Kidney (tissue), 14 donors: Measurements from ENCODE around the gene KCNH2. TPM values are rescaled to one million over a fixed set of nuclear protein-coding genes. Genes with fewer than 3 reads are reported as not detected.
A peak's percentile ranks its signal among the peaks of the same experiment; 100 is the strongest.

ENCODE experiments used
- DNase-seq, 5 donors: peaks; one replicate each; pipeline ENCODE4 v3.0.0-alpha.2; 2013 to 2020
- FAIRE-seq: peaks from 2 replicates; lab custom pipeline; 2012; peaks lifted over from hg19 to GRCh38; lab: Jason Lieb, UNC
- H3K27ac ChIP-seq, 2 donors: one replicate each; pipeline ENCODE4 v1.7.0; 2013; ENCODE audit warnings: low read depth in 2 of 2, low read length in 2 of 2, inconsistent platforms in 1 of 2
- H3K27me3 ChIP-seq: one replicate; pipeline ENCODE4 v1.7.1; 2013; ENCODE audit warnings: low read length, inconsistent platforms; ENCODE audit not compliant: control insufficient read depth, insufficient read depth
- H3K36me3 ChIP-seq, 3 donors: one replicate each; pipeline versions ENCODE4 v1.7.0 to v1.7.1; 2013; ENCODE audit warnings: low read length in 3 of 3, control low read depth in 1 of 3, inconsistent platforms in 1 of 3; ENCODE audit not compliant: insufficient read depth in 3 of 3, control insufficient read depth in 2 of 3
- H3K4me1 ChIP-seq, 3 donors: one replicate each; pipeline versions ENCODE4 v1.7.0 to v1.7.1; 2013; ENCODE audit warnings: low read length in 3 of 3, inconsistent platforms in 1 of 3, low read depth in 1 of 3; ENCODE audit not compliant: control insufficient read depth in 2 of 3, insufficient read depth in 2 of 3
- H3K4me3 ChIP-seq, 3 donors: one replicate each; pipeline versions ENCODE4 v1.7.0 to v1.8.1; 2013; ENCODE audit warnings: low read length in 3 of 3, control low read depth in 1 of 3, inconsistent platforms in 1 of 3
- H3K9ac ChIP-seq, 3 donors: one replicate each; pipeline versions ENCODE4 v1.7.0 to v1.7.1; 2013; ENCODE audit warnings: low read length in 3 of 3, control low read depth in 1 of 3, inconsistent platforms in 1 of 3
- H3K9me3 ChIP-seq, 3 donors: one replicate each; pipeline versions ENCODE4 v1.7.0 to v1.7.1; 2013; ENCODE audit warnings: low read length in 3 of 3, control low read depth in 1 of 3, inconsistent platforms in 1 of 3; ENCODE audit not compliant: control insufficient read depth in 2 of 3, insufficient read depth in 1 of 3
- CTCF ChIP-seq: IDR thresholded peaks from 3 replicates; pipeline ENCODE4 v1.5.1; 2012; ENCODE audit warnings: mild to moderate bottlenecking, moderate library complexity, borderline replicate concordance; ENCODE audit not compliant: insufficient read depth; ENCODE audit errors: extremely low read depth
- intact Hi-C: fragments of 100-400 bp; cut with DNase I; formaldehyde crosslinking; loops from one replicate; pipeline ENCODE4 v1.11.1; 2022
- polyA plus RNA-seq: library from polyadenylated mRNA; stranded (reverse); fragments of 350-450 nt; fragmentation: Illumina TruSeq; extraction: RNeasy Lipid Tissue Mini Kit (QIAGEN cat#74804); gene quantifications from one replicate; pipeline ENCODE4 v1.2.3, GENCODE V29; 2014; ENCODE audit warnings: low read depth, low replicate concordance; ENCODE audit not compliant: insufficient read depth
- total RNA-seq: library from RNA; stranded (reverse); fragmentation: NEBNext Ultra II Directional; extraction: Animal tissue kit (Norgen Biotek cat#: 25700); gene quantifications from one replicate; pipeline ENCODE4 v1.2.1, GENCODE V29; 2021
- donor health status: control.
- donor health status: control.
- donor health status: control.
- donor health status: control.
- donor health status: control.
- donor health status: DM: yes; HTN: yes; CAD: no.
- donor health status: Normal renal cell carcinoma (clear cell type).

KCNH2 gene
- total and polyA plus RNA-seq, 2 donors from 2014 or later = 1.3 to 1.5 TPM

- no peak for TF ChIP-seq CTCF
- intact Hi-C loops = no loop called here
- Histone ChIP-seq H3K4me3 (no peak overlapping the region), H3K27me3 (no peaks in the 10 kb centered on the region), H3K27ac (no peak overlapping the region), H3K9me3 (no peaks in the 10 kb centered on the region), H3K36me3 (no peaks in the 10 kb centered on the region), H3K9ac (no peak overlapping the region), H3K4me1 (no peaks in the 10 kb centered on the region)
- DNase-seq = peak in 1 of 5 donors; percentile 57
- FAIRE-seq = no peak
Measured at GRCh38 chr7:151001546-151001945, 23.4 kb upstream of the KCNH2 start.

GRCh38 chr7:151000897-151001495 lies 22.9 kb upstream of the KCNH2 start:
- no peak for FAIRE-seq
- Histone ChIP-seq H3K27ac (no peak overlapping the region), H3K9ac (no peak overlapping the region), H3K36me3 (no peaks in the 10 kb centered on the region), H3K27me3 (no peaks in the 10 kb centered on the region), H3K4me3 (no peak overlapping the region), H3K9me3 (no peaks in the 10 kb centered on the region), H3K4me1 (no peaks in the 10 kb centered on the region)
- DNase-seq = peak in 1 of 5 donors; percentile 58
- no peak for TF ChIP-seq CTCF
- intact Hi-C loops = no loop called here

GRCh38 chr7:150999497-151000230 lies 21.5 kb upstream of the KCNH2 start:
- no peak for TF ChIP-seq CTCF
- intact Hi-C loops = no loop called here
- FAIRE-seq (no peak), DNase-seq (no peak)
- no peak overlapping the region for H3K27ac ChIP-seq
- H3K9me3 ChIP-seq = no peaks in the 10 kb centered on the region
- H3K27me3 ChIP-seq = no peaks in the 10 kb centered on the region
- no peak overlapping the region for H3K9ac ChIP-seq
- no peaks in the 10 kb centered on the region for H3K36me3 ChIP-seq
- H3K4me3 ChIP-seq = no peak overlapping the region
- H3K4me1 ChIP-seq = no peaks in the 10 kb centered on the region
